AG04449 (cell line): ENCODE data around the gene HSD17B2.

ENCODE experiments used
- CTCF ChIA-PET: fragments of 350-600 bp; formaldehyde crosslinking; extraction: SDS; loops from one replicate; lab custom pipeline; 2021; ENCODE audit warnings: antibody characterized with exemption; lab: Yijun Ruan, JAX
- POLR2A ChIA-PET: fragments of 400-600, 350-600 bp; formaldehyde crosslinking; extraction: SDS; loops from one replicate; lab custom pipeline; 2020; ENCODE audit warnings: antibody characterized with exemption, inconsistent platforms; lab: Yijun Ruan, JAX
- DNase-seq: peaks from one replicate; pipeline ENCODE4 v3.0.0-alpha.2; 2010; ENCODE audit warnings: low read depth, low spot score
- H3K4me3 ChIP-seq: 2 replicates; pipeline ENCODE4 v1.5.1; 2011; ENCODE audit warnings: low read depth, mild to moderate bottlenecking, control low read depth, low read length
- TF ChIP-seq, protein P1 (sequence below): IDR thresholded peaks from one replicate; pipeline ENCODE4 v1.5.1; 2011; ENCODE audit warnings: mild to moderate bottlenecking, moderate library complexity, low read length, control low read depth, inconsistent platforms; ENCODE audit not compliant: insufficient read depth; ENCODE audit errors: missing control alignments

The HSD17B2 gene

DNA sequence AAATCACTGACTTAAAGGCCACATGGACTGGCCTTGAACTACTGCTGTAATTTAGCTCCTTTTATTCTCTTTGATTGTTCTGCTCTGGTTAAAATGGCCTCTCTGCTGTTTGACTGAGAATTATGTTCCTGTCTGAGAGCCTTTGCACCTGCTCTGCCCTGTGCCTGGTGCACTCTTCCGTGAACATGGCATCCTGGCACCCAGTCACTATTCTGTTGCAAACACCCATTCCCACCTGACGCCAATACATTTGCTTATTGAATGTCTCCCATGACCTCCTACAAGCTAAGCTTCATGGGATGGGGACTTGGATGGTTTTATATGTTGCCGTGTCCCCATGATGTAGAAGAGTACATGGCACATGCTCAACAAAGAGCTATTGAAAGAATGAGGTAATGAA lies 20.1 kb downstream of the HSD17B2 start:
- TF ChIP-seq, protein P1, sequence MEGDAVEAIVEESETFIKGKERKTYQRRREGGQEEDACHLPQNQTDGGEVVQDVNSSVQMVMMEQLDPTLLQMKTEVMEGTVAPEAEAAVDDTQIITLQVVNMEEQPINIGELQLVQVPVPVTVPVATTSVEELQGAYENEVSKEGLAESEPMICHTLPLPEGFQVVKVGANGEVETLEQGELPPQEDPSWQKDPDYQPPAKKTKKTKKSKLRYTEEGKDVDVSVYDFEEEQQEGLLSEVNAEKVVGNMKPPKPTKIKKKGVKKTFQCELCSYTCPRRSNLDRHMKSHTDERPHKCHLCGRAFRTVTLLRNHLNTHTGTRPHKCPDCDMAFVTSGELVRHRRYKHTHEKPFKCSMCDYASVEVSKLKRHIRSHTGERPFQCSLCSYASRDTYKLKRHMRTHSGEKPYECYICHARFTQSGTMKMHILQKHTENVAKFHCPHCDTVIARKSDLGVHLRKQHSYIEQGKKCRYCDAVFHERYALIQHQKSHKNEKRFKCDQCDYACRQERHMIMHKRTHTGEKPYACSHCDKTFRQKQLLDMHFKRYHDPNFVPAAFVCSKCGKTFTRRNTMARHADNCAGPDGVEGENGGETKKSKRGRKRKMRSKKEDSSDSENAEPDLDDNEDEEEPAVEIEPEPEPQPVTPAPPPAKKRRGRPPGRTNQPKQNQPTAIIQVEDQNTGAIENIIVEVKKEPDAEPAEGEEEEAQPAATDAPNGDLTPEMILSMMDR = no peak
- no peak overlapping the region for H3K4me3 ChIP-seq
- no peak for DNase-seq
- ChIA-PET POLR2A (no interaction called here), CTCF (no interaction called here)

DNA sequence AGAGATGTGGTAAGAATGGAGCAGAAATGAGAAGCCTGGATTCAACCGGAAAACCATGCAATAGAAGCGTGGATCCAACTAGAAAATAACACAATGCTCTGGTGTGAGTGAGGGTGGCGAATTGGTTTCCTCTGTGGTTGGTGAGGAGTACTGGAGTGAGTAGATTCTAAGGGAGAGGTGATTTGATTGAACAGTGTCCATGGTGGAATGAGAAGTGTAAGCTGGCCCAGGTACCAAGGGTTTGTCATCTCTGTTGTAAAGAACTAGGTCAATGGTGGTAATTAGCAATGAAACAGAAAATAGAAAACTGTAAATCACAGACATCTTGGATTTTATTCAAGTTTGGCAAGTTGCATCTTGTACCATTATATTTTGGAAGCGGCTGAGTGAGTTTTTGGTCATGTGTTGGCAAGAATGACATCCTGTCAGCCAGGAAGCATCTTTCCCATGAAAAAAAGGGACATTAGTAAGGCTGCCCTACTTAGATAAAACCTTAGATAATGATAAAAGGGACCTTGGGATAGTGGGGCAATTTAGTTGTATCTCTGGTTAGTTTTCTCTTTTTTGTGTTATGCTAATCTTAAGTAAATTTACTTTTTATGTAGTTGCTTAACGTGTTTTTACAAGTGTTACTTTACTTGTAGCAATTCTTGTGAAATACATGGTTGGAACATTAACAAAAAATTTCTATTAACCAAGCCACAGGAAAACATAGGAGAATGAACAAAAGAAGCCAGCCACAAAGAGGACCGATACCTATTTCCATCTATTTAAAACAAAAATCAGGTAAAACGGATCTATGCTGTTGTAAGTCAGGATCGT lies 20.9 kb downstream of the HSD17B2 start:
- TF ChIP-seq, protein P1 = no peak
- ChIA-PET CTCF (interaction anchor here (0.9 kb wide), 1 partner anchor 110 kb away, joined by 4 read pairs; no protein-coding TSS in a partner anchor), POLR2A (no interaction called here)

DNA sequence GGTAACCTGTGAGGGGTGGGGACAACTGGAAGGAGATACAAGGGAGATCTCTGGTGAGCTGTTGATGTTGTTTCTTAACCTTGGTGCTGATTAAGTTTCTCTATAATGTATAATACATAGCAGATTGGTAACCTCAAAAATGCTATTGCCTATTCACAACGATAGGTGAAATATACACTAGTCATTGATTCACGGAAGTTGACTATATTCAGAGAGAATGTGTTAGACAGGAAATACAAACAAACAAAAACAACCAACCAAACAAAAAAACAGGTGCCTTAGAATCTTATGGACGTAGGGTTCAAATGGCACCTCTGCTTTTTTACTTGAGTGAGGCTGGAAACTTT lies 21.5 kb downstream of the HSD17B2 start:
- no peak for DNase-seq
- no peak overlapping the region for H3K4me3 ChIP-seq
- TF ChIP-seq, protein P1 = no peak
- ChIA-PET POLR2A (no interaction called here), CTCF (interaction anchor here (0.9 kb wide), 1 partner anchor 110 kb away, joined by 4 read pairs; no protein-coding TSS in a partner anchor)

More for the DNA sequence above, 20.9 kb downstream of the HSD17B2 start:
- DNase-seq = no peak
- no peak overlapping the region for H3K4me3 ChIP-seq

DNA sequence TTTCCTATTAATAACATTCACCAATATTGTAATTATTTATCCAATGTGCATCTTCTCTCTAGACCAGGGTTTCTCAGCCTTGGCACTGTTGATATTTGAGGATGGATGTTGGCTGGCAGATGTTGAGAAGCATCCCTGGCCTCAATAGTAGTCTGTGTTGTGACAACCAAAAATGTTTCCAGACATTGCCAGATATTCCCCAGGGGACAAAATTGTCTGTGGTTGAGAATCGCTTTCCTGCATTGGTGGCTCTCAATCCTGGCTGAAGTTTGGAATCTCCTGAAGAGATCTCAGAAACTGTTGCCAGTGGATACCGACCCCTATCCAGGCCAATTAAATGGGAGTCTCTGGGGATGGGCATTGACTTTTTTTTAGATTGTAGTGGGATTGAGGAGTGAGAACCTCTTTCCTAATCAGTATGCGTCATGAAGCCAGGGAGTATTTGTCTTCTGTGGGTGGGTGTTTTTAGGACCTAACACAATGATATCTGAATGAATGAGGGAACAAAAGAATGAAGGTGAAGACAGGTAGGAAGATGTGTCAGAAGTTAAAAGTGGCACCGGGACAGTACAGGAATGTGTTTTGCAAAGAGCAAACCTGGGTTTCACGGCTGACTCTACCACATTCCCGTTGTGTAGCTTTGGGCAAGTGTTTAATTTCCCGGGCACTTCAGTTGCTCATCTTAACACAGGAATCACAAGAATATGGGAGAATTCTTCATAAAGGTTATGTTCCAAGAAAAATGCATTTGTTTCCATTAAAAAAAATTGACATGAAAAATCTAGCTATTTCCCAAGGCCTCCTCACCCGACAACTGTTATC lies 24.3 kb downstream of the HSD17B2 start:
- TF ChIP-seq, protein P1 = no peak
- no peak overlapping the region for H3K4me3 ChIP-seq
- CTCF ChIA-PET = interaction anchor here (1.3 to 1.5 kb wide), 2 partner anchors 30 to 118 kb away, joined by 3 to 5 read pairs; no protein-coding TSS in a partner anchor
- DNase-seq = no peak
- POLR2A ChIA-PET = no interaction called here

DNA sequence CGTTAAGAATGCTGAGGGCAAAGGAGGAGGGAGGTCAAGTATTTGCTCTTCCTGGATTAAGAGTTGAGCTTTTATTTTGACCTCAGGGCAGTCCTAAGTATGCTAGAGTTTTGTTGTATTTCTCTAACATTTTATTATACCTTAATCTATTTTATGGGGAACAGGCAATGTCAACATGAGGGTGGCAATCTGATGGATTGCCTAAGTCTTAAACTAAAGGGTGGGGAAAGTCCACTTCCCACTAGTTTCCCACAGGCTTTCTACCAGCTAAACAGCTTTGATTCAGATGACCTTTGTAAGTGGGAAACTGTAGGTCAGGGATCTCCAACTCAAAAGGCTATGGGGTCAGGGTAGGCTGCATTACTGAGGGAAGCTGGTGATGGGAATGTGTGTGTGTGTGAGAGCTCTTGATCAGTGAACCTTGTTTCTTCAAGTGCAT lies 24.9 kb downstream of the HSD17B2 start:
- TF ChIP-seq, protein P1 = no peak
- POLR2A ChIA-PET = no interaction called here
- no peak overlapping the region for H3K4me3 ChIP-seq
- DNase-seq = no peak
- CTCF ChIA-PET = interaction anchor here (1.3 to 1.7 kb wide), 3 partner anchors 16 to 119 kb away, joined by 3 to 5 read pairs (median 4); no protein-coding TSS in a partner anchor
